Measurements from ENCODE around the gene LGALS7B. TPM values are rescaled to one million over a fixed set of nuclear protein-coding genes. Genes with fewer than 3 reads are reported as not detected.

LGALS7B gene
- total RNA-seq (ENCODE audit: unreplicated experiment), result not detected
- long read RNA-seq, partial matches to known transcripts, result 0 of 1 reads
- long read RNA-seq, other reads (novel, unspliced or antisense), result 0 of 1 reads

DNA sequence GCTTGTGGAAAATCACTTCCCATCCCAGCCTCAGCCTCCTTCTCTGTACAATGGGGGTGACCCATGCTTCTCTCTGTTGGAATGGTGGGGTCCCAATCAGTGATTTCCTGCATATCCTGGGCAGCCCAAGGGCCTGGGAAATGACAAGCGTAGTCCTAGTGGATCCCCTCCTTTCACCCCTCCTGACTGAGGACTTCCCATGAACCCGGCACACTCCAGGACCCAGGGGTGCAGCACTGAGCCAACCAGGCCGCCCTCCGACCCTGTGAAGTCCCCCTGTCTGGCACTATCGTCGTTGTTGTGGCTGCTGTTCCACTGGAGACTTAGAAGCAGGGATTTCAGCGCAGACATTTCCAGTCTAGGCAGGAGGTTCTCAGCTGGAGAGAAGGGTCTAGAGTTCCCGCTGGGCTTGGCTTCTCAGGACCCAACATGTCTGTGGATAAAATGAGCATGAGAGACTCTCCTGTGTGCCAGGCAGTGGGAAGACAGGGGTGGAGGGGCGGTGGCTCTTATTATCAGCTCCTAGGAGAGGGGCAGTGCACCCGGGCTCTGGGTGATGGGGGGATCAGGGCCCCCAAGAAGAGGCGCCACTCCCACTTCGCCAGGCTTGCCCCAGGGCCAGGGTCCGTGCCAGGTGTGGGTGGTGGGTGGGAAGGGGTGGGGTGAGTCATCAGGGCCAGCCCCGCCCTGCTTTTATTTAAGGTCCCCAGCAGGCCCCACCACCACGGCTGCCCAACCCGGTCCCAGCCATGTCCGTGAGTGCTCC is at the start of gene LGALS7B:
Gene LGALS7B, plus strand, starts transcription at position 723 of the 766 bp plus-strand sequence. Its CDS starts 27 bp downstream, at position 750.
- Mint-ChIP-seq H3K27ac (ENCODE audit: unreplicated experiment) (no peak within 1 kb of the TSS), H3K4me1 (ENCODE audit: low read depth, unreplicated experiment) (no peaks in the 10 kb centered on the region), H3K36me3 (ENCODE audit: unreplicated experiment) (no peaks in the 10 kb centered on the region), H3K27me3 (ENCODE audit: unreplicated experiment) (peaks cover 4% of the 10 kb centered on the region), H3K4me3 (ENCODE audit: unreplicated experiment) (no peak within 1 kb of the TSS), H3K9me3 (ENCODE audit: unreplicated experiment) (peaks cover 5% of the 10 kb centered on the region)
- no peak for DNase-seq
- TF ChIP-seq, protein P1, sequence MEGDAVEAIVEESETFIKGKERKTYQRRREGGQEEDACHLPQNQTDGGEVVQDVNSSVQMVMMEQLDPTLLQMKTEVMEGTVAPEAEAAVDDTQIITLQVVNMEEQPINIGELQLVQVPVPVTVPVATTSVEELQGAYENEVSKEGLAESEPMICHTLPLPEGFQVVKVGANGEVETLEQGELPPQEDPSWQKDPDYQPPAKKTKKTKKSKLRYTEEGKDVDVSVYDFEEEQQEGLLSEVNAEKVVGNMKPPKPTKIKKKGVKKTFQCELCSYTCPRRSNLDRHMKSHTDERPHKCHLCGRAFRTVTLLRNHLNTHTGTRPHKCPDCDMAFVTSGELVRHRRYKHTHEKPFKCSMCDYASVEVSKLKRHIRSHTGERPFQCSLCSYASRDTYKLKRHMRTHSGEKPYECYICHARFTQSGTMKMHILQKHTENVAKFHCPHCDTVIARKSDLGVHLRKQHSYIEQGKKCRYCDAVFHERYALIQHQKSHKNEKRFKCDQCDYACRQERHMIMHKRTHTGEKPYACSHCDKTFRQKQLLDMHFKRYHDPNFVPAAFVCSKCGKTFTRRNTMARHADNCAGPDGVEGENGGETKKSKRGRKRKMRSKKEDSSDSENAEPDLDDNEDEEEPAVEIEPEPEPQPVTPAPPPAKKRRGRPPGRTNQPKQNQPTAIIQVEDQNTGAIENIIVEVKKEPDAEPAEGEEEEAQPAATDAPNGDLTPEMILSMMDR (IDR thresholded peaks at IDR 0.05; ENCODE audit: partially characterized antibody, unreplicated experiment), result no peak

GRCh38 chr19:38739440-38740256 is 49.4 kb upstream of the LGALS7B start:
- H3K36me3 Mint-ChIP-seq (ENCODE audit: unreplicated experiment), result peaks cover 5% of the 10 kb centered on the region
- no peak overlapping the region for H3K27ac Mint-ChIP-seq (ENCODE audit: unreplicated experiment)
- no peak overlapping the region for H3K4me3 Mint-ChIP-seq (ENCODE audit: unreplicated experiment)
- TF ChIP-seq, protein P1 (IDR thresholded peaks at IDR 0.05; ENCODE audit: partially characterized antibody, unreplicated experiment), result no peak
- peaks cover 7% of the 10 kb centered on the region for H3K9me3 Mint-ChIP-seq (ENCODE audit: unreplicated experiment)
- H3K4me1 Mint-ChIP-seq (ENCODE audit: low read depth, unreplicated experiment), result no peaks in the 10 kb centered on the region
- peaks cover 8% of the 10 kb centered on the region for H3K27me3 Mint-ChIP-seq (ENCODE audit: unreplicated experiment)
- DNase-seq, result no peak

DNA sequence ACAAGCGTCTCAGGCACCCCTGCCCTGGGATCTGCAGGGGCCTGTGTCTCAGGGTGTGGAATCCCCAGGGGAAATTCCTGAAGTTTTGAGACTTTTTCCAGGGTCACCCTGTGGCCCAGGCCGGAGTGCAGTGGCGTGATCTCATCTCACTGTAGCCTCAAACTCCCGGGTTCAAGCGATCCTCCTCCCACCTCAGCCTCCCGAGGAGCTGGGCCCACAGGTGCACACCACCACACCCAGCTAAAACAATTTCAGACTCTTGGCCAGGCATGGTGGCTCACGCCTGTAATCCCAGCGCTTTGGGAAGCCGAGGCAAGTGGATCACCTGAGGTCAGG is 48.8 kb upstream of the LGALS7B start:
- H3K4me1 Mint-ChIP-seq (ENCODE audit: low read depth, unreplicated experiment), result no peaks in the 10 kb centered on the region
- TF ChIP-seq, protein P1 (IDR thresholded peaks at IDR 0.05; ENCODE audit: partially characterized antibody, unreplicated experiment), result no peak
- H3K36me3 Mint-ChIP-seq (ENCODE audit: unreplicated experiment), result peaks cover 5% of the 10 kb centered on the region
- H3K4me3 Mint-ChIP-seq (ENCODE audit: unreplicated experiment), result no peak overlapping the region
- peaks cover 8% of the 10 kb centered on the region for H3K27me3 Mint-ChIP-seq (ENCODE audit: unreplicated experiment)
- H3K9me3 Mint-ChIP-seq (ENCODE audit: unreplicated experiment), result peaks cover 7% of the 10 kb centered on the region
- no peak overlapping the region for H3K27ac Mint-ChIP-seq (ENCODE audit: unreplicated experiment)
- no peak for DNase-seq

GRCh38 chr19:38740932-38741331 is 48.1 kb upstream of the LGALS7B start:
- H3K27me3 Mint-ChIP-seq (ENCODE audit: unreplicated experiment), result peaks cover 8% of the 10 kb centered on the region
- peaks cover 7% of the 10 kb centered on the region for H3K9me3 Mint-ChIP-seq (ENCODE audit: unreplicated experiment)
- peaks cover 5% of the 10 kb centered on the region for H3K36me3 Mint-ChIP-seq (ENCODE audit: unreplicated experiment)
- H3K27ac Mint-ChIP-seq (ENCODE audit: unreplicated experiment), result no peak overlapping the region
- no peak for DNase-seq
- H3K4me1 Mint-ChIP-seq (ENCODE audit: low read depth, unreplicated experiment), result no peaks in the 10 kb centered on the region
- no peak overlapping the region for H3K4me3 Mint-ChIP-seq (ENCODE audit: unreplicated experiment)
- TF ChIP-seq, protein P1 (IDR thresholded peaks at IDR 0.05; ENCODE audit: partially characterized antibody, unreplicated experiment), result no peak

All from glutamatergic neuron (in vitro differentiated cells).